ENCODE measurements around the gene DUSP2. TPM values are rescaled to one million over a fixed set of nuclear protein-coding genes. Genes with fewer than 3 reads are reported as not detected.

The DUSP2 gene
- total RNA-seq, 4 donors from 2014 or later, result 0.23 to 5.4 (median 0.40) TPM; not detected in 1

GRCh38 chr2:96135621-96136020, 9.6 kb downstream of the DUSP2 start:
- Histone ChIP-seq H3K9me3 (no peaks in the 10 kb centered on the region), H3K27ac (no peak overlapping the region), H3K36me3 (no peaks in the 10 kb centered on the region), H3K27me3 (peaks cover 49% of the 10 kb centered on the region), H3K4me1 (no peaks in the 10 kb centered on the region), H3K4me3 (no peak overlapping the region)
- ATAC-seq, result no peak
- no peak for TF ChIP-seq POLR2AphosphoS5 (IDR thresholded peaks at IDR 0.05)
- TF ChIP-seq EP300 (IDR thresholded peaks at IDR 0.05), result no peak
- TF ChIP-seq POLR2A (IDR thresholded peaks at IDR 0.05), result no peak
- TF ChIP-seq CTCF (IDR thresholded peaks at IDR 0.05), result no peak
- WGBS, 2 donors (ENCODE audit: low coverage in 1 of 2), result 74% methylated on average over 4 of the region's 5 CpGs; no CpG with 5 or more reads in 1 of the 2 donors

- no peak overlapping the region for H3K4me3 ChIP-seq
- H3K9me3 ChIP-seq, result no peaks in the 10 kb centered on the region
- H3K27me3 ChIP-seq, result peaks cover 49% of the 10 kb centered on the region
- no peak overlapping the region for H3K27ac ChIP-seq
- no peaks in the 10 kb centered on the region for H3K36me3 ChIP-seq
- WGBS, 2 donors (ENCODE audit: low coverage in 1 of 2), result 40 to 62% methylated on average over 1 to 7 of the region's 9 CpGs
- H3K4me1 ChIP-seq, result no peaks in the 10 kb centered on the region
- no peak for TF ChIP-seq CTCF (IDR thresholded peaks at IDR 0.05)
- TF ChIP-seq POLR2AphosphoS5 (IDR thresholded peaks at IDR 0.05), result no peak
- TF ChIP-seq EP300 (IDR thresholded peaks at IDR 0.05), result no peak
- TF ChIP-seq POLR2A (IDR thresholded peaks at IDR 0.05), result no peak
- ATAC-seq, result no peak
These were observed 10.1 kb downstream of the DUSP2 start for GRCh38 chr2:96135171-96135570.

GRCh38 chr2:96134421-96134820, 10.8 kb downstream of the DUSP2 start:
- no peak for ATAC-seq
- no peaks in the 10 kb centered on the region for H3K36me3 ChIP-seq
- peaks cover 53% of the 10 kb centered on the region for H3K27me3 ChIP-seq
- no peak for TF ChIP-seq POLR2AphosphoS5 (IDR thresholded peaks at IDR 0.05)
- no peak for TF ChIP-seq CTCF (IDR thresholded peaks at IDR 0.05)
- no peaks in the 10 kb centered on the region for H3K9me3 ChIP-seq
- no peak overlapping the region for H3K27ac ChIP-seq
- H3K4me3 ChIP-seq, result no peak overlapping the region
- WGBS, 2 donors (ENCODE audit: low coverage in 1 of 2), result 80% methylated on average over 1 of the region's 11 CpGs; no CpG with 5 or more reads in 1 of the 2 donors
- H3K4me1 ChIP-seq, result no peaks in the 10 kb centered on the region

GRCh38 chr2:96131813-96132745, 13.2 kb downstream of the DUSP2 start:
- Histone ChIP-seq H3K36me3 (no peaks in the 10 kb centered on the region), H3K9me3 (no peaks in the 10 kb centered on the region), H3K27ac (no peak overlapping the region), H3K4me1 (no peaks in the 10 kb centered on the region), H3K4me3 (no peak overlapping the region), H3K27me3 (peaks cover 39% of the 10 kb centered on the region)
- ATAC-seq, result no peak
- 100% methylated on average over 1 to 2 of the region's 26 CpGs for WGBS, 2 donors (ENCODE audit: low coverage in 1 of 2)
- TF ChIP-seq EP300 (IDR thresholded peaks at IDR 0.05) (no peak), POLR2A (IDR thresholded peaks at IDR 0.05) (no peak), POLR2AphosphoS5 (IDR thresholded peaks at IDR 0.05) (no peak), CTCF (IDR thresholded peaks at IDR 0.05) (no peak)
